ENCODE measurements around the gene SMC6. TPM values are rescaled to one million over a fixed set of nuclear protein-coding genes. Genes with fewer than 3 reads are reported as not detected.

Gene SMC6
- polyA plus RNA-seq, 3 donors = 35.8 to 38.0 (median 37.8) TPM

DNA sequence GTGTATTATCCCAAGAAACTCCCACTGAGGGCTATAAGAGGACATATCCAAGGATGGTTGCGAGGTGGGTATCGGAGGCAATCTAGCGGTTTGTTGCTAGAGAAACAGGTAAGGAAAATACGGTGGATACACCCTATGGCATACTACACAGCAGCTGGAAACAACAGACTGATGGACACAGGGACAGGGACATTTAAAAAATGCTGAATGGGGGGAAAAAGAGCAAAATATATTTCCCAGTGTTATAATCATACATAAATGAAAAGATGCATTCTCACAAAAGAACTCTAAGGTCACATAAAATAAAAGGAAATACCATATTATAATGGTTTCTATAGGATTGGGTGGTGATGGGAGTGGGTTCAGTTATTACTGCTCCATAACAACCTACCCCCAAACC lies 95.9 kb downstream of the SMC6 start:
- DNase-seq (ENCODE audit: low read depth in 3 of 3, low spot score in 2 of 3) = no peak

DNA sequence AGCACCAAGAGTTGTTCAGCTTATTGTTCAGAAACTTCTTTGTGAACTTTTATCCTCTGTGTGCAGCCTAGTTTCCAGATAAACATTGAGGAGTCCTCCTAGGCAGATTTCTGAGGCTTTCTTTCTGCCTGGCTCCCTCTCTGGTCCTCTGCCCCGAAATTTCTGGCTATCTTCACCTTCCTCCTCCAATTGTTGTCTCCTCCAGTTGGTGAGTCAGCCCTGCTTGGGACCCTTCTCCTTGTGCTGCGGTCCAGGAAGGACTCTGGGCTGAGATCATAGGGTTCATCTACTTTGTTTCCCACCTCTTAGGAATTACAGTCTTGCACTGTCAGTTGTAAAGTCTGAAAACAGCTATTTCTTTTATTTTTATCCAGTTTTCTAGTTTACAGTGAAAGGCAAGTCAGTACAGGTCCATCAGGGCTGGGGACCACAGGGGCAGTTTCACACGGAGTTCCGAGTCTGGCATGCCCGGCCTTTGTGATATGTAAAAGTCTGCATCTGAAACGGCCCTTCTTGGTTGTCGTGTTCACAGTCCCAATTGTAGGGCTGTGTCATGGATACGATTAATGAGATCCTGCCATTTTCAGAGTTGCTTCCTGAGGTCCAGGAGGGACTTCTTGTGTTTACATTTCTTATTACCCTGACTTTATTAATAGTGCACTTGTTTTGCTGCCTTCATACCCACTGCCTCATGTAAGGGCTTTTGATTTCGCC lies 100.8 kb downstream of the SMC6 start:
- DNase-seq (ENCODE audit: low read depth in 3 of 3, low spot score in 2 of 3) = no peak

- no peak for DNase-seq (ENCODE audit: low read depth in 3 of 3, low spot score in 2 of 3)
Measured at GRCh38 chr2:17649026-17649425, 104.6 kb downstream of the SMC6 start.

GRCh38 chr2:17648581-17648980 lies 105.0 kb downstream of the SMC6 start:
- no peak for DNase-seq (ENCODE audit: low read depth in 3 of 3, low spot score in 2 of 3)

DNA sequence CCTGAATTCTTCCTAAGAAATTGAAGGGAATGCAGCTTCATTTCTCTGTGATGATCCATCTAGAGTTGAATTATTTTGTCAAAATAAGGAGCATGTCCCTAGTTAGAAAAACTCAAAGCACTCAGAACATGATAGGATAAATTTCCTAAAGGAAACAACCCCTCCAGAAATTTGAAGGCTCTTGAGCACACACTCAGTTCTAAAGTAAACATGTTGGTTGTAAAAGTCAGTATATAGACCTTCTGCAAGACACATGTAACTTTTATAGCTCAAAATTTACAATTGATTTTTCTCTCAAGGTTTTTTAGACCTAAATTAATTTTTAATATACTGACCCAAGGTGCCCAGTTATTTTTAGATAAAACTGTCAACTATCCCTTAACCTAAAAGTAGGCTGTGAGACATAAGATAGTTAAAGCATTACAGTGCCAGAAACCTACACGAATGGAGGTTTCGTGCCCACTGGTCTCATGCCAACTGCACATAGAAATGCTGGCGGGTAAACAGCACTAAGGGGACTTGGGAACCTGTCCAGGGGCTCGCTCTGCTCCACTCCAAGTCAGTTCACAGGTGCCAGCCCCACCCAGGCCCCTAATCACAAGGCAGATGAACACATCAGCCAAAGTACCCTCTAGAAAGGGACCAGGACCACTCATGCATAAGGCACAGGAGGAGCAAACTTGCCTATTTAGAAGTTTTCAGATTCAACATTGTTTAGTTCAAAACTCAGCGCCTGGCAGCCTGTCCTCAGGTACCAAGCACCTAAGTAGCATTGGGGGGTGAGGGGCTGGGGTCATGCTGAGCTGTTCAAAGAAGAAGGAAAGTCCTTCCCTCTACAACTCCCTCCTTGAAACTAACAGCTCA lies 106.5 kb downstream of the SMC6 start:
- DNase-seq (ENCODE audit: low read depth in 3 of 3, low spot score in 2 of 3) = no peak

- DNase-seq (ENCODE audit: low read depth in 3 of 3, low spot score in 2 of 3) = peak; percentile 76 to 81 (median 78)
Measured at GRCh38 chr2:17646081-17646554, 107.5 kb downstream of the SMC6 start.

DNA sequence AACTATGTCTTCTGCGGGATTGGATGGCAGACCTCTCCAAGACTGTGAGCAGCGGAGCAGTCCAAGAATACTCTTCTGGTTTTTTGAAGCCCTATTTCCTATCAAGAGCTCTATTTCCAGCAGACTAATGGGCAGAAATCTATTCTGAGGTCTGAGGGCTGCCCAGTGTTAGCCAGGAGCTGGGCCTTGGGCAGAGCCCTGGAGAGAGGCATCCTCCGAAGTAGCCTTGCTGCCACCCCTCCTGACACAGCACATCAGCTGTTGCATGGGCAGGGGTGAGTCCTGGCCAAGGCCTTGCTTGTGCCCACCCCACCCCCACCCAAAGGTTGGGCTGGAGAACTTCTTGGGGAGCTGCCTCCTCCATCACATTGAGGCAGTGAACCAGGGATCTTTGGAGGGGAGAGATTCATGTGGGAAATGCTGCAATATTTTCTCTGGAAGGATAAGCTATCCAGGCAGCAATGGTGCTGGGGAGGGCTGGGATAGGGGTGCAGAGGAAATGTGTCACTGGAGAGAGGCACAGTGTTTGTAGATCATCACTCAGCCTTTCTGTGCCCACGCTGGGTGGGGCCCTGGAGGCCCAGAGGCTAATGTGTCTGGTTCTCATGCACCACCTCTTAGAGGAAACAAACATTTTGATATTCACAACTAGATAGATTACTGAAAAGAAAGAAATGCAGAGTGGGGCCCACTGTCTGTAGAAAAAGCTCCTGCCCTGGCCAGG lies 108.5 kb downstream of the SMC6 start:
- DNase-seq (ENCODE audit: low read depth in 3 of 3, low spot score in 2 of 3) = no peak

DNA sequence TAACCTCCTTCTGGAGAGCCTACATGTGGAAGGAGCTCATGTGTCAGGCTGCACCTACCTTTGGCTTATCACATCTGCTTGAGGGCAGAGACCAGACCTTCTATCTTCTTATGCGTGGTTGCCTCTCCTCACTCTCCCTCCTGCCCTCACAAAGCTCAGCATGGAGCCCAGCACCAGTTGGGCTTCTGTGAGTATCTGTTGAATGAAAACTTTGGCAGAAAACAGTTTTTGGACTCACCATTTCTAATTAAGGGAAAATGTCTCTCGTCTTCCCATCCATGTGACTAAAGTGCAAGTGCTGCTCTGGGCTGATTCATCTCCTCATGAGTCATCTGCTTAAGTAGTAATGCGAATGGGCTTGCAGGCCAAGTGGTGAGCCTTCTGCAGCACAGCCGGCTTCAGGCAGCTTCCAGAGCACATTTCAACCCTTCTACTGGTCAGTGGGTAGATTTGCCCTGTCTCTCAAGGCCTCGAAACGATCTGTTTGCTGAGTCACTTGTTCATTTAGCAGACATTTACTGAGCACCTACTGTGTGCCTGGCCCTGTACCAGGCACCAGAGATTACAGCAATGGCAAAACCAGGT lies 110.5 kb downstream of the SMC6 start:
- DNase-seq (ENCODE audit: low read depth in 3 of 3, low spot score in 2 of 3) = no peak

DNA sequence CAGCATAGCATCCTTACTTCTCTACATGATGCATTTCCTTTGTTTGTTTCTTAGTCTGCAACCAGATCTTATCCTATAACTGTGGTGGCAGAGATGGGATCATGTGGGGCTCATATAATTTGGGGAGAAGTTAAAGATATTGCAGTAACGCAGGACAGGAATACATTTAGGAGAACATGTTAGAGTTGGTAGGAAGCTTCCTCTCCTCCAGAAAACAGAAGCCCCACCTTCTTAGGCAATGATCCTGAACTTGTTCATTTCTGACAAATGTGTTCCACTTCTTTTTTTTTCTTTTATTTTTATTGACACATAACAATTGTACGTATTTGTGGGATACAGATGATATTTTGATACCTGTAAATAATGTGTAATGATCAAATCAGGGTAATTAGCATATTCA lies 113.2 kb downstream of the SMC6 start:
- DNase-seq (ENCODE audit: low read depth in 3 of 3, low spot score in 2 of 3) = no peak

DNA sequence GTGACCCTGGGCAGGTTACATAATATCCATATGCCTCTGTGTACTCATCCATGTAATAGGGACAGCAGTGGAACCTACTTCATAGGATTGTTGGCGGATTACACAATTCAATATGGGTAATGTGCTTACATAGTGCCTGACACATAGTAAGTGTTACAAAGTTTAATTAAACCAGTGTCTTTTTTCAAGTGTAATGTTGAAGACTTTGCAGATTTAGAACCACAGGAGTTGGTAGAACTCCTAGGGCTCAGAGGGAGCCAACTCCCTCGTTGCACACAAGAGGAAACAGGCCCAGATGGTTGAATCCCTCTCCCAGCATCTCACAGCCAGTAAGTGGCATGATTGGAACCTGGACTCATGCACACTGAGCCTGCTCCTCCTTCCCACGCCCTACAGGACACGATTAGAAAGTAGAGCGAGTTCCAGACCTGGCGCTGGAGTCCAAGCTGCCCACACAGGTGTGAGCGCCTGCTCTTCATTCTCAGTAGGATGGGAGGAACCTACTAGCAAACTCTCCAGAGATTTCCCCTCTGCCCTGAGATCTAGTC lies 115.3 kb downstream of the SMC6 start:
- no peak for DNase-seq (ENCODE audit: low read depth in 3 of 3, low spot score in 2 of 3)

DNA sequence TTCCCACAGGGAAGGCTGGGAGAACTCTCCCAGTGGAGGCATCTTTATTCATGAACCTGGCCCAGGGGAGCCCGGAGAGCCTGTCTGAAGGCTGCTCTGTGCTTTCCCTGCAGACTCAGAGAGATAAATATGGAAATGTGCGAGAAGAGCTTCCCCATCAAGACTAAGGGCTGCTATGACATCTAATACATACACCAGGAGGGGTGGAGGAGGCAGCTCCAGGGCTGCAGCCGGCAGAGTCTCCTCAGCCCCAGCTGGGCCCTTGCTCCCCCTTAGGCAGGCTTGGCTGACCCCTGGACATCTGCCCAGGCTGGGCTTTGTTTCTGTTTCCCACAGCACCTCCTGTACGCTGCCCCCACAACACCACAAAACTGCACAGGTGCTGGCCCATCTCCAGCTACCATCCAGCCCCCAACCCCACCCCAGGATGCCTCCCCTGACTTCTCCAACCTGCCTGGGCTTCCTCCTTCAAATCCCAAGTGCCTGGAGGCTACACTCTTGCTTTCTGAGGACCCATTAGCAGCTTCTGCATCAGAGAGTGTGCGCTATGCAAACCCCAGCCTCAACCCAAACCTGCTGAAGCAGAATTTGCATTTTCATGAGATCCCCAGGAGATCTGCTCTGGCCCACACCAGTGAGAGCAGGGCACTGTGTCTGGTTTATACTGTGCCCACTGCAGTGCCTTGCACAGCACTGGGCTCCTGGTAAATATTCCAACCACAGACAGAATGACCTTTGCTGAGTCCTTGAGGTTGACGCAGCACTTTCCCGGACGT lies 116.3 kb downstream of the SMC6 start:
- no peak for DNase-seq (ENCODE audit: low read depth in 3 of 3, low spot score in 2 of 3)

DNA sequence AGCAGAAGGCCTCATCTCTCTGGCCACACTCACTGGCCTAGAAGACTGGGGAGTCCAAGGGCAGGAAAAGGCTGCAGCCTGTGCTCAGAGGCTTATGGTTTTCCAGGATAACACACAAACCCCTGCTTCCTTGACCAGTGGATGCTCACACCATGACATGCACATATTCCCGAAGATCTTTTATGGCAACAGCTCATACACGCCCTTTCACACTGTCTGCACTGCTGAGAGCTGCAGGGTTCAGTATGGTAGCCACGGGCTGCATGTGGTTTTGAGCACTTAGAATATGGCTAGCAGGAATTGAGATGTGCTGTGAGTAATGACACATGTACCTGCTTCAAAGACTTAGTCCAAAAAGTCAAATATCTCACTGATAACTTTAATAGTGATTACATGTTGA lies 117.4 kb downstream of the SMC6 start:
- DNase-seq (ENCODE audit: low read depth in 3 of 3, low spot score in 2 of 3) = no peak

DNA sequence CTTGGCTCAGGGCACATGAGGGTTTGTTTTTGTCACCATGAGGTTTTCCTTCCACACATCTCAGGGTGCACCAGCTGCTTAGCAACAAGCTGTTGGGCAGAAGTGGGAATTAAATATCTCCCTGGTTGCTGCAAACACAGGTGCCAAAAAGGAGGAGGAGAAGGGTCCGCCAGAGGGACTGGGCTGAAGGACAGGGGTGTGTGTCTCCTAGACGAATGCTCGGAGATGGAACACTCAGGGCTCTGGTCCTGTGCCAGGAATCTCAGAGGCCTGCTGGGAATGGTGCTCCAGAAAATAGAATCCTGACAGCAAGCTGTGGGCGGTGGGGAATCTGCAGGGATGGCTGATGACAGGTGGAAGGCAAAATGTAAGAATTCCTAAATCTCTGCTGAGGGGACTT lies 118.6 kb downstream of the SMC6 start:
- DNase-seq (ENCODE audit: low read depth in 3 of 3, low spot score in 2 of 3) = no peak

DNA sequence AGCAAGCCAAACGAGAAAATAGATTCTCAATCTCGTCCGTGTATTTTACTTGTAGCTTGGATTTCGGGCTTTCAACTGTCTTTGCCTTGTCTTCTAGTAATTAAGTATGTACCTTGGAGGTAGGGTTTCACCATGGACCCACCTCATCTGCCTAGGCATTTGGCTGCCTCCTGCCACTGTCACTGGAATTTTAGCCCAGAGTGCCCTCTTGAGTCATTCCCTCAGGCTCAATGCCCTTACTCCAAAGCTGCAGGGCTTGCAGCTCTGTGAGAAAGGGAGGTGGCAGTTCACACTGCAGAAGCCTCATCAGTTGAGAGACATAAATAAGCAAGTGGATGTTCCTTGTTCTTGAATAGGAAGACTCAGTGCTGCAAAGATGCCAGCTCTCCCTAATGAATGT lies 123.5 kb downstream of the SMC6 start:
- DNase-seq (ENCODE audit: low read depth in 3 of 3, low spot score in 2 of 3) = no peak

DNA sequence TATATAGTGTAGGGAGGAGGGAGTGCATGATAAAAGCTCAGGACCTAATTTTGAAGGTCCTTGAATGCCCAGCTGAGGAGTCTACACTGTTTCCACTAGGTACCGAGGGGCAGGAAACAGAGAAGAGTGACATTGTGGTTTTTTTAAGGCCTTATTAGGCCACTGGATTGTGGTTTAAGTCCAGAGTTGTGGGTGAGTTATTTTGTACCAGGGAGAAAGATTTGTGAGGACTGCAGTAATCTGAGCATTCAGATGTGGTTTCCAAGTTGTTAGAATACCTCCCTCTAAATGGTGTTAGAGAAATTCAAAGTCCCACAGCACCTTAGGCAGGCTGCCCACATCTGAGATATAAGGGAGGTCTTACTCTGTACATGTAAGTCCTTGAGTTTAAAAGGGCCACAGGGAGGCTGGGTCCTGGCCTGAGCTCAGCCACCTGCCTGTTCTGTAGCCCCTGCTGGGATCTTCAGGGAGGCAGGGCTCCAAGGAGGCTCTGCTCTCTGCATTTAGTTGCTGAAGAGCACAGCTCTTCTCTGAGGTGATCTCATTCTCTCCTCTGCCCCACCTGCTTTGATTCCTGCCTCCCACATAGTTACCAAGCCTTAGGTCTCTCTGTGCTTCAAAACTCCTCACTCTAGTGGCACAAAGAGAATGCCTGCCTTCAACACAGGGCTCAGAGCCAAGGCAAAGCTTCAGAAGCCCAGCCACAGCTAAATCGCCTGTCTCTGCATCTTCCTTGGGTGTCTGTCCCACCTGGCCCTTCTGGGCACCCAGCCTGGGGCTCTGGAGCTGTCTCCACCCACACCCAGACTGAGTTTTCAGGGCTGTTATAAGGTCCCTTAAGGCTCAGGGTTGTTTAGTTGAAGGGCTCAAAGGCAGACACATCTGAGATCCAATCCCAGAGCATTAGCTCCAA lies 125.0 kb downstream of the SMC6 start:
- no peak for DNase-seq (ENCODE audit: low read depth in 3 of 3, low spot score in 2 of 3)

DNA sequence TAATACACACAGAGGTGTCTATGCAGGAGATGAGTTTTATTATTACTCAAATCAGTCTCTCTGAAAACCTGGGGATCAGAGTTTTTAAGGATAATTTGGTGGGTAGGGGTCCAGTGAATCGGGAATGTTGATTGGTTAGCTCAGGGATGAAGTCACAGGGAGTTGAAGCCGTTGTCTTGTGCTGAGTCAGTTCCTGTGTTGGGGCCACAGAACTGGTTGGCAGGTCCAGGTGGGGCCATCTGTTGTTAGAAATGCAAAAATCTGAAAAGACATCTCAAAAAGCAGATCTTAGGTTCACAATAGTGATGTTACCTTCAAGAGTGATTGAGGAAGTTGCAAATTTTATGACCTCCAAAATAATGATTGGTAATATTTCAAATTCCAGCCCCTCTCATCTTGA lies 126.2 kb downstream of the SMC6 start:
- no peak for DNase-seq (ENCODE audit: low read depth in 3 of 3, low spot score in 2 of 3)

GRCh38 chr2:17626986-17627385 lies 126.6 kb downstream of the SMC6 start:
- DNase-seq (ENCODE audit: low read depth in 3 of 3, low spot score in 2 of 3) = no peak

DNA sequence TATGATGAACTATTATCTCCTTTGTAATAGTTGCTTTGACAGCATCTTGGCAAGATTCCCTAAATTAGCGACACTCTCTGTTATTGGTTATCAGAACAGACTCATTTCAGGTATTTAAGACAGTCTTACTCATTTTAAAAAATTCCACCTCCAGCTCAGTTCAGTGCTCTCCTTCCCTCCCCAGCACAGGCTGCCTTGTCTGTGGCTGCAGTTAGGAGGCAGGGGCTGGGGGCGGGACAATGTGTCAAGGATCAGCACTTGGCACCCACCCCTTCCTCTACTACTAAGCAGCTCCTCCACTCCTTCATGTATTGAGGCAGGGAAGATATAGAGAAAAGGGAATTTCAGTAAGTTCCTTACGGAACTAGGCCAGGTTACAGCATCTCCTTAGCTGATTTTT lies 128.2 kb downstream of the SMC6 start:
- no peak for DNase-seq (ENCODE audit: low read depth in 3 of 3, low spot score in 2 of 3)

DNA sequence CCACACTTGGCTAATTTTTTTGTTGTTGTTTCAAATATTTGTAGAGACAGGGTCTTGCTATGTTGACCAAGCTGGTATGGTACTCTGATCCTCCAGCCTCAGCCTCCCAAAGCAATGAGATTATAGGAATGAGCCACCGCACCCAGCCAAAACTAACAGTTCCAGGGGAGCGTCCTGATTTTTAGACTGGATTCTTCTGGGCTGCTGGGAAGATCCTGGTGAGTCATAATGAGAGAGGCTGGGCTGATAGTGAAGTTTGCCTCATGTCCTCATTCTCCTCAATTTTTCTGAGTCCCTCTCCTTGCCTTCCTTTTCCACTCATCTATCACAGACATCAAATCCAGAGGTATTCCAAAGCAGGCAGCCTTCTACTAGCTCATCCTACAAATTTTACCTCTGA lies 131.8 kb downstream of the SMC6 start:
- DNase-seq (ENCODE audit: low read depth in 3 of 3, low spot score in 2 of 3) = no peak

Data from right renal cortex interstitium (tissue), 3 donors.